H9 (cell line): Measurements from ENCODE around the gene F11R. TPM values are rescaled to one million over a fixed set of nuclear protein-coding genes. Genes with fewer than 3 reads are reported as not detected.
"Not testable (repeated sequence)": the region's sequence is repeated elsewhere in the genome, so short reads cannot be mapped to it uniquely, and the experiment has no call there.

Experiments
- DNase-seq: peaks from one replicate; pipeline ENCODE4 v3.0.0-alpha.2; 2017
- H2AFZ ChIP-seq: one replicate; pipeline ENCODE4 v1.6.1; 2013; ENCODE audit warnings: mild to moderate bottlenecking, low read length, control low read depth, moderate library complexity
- H2AK5ac ChIP-seq: 2 replicates; pipeline ENCODE4 v1.6.1; 2013; ENCODE audit warnings: low read length, control low read depth, mixed read lengths; ENCODE audit not compliant: insufficient read length
- H2BK120ac ChIP-seq: one replicate; pipeline ENCODE4 v1.6.1; 2013; ENCODE audit warnings: low read depth, mild to moderate bottlenecking, low read length, control low read depth, inconsistent platforms; ENCODE audit not compliant: poor library complexity, severe bottlenecking
- H2BK12ac ChIP-seq: 2 replicates; pipeline ENCODE4 v1.6.1; 2013; ENCODE audit warnings: low read length, control low read depth, mixed read lengths, low read depth; ENCODE audit not compliant: insufficient read length
- H2BK15ac ChIP-seq: 2 replicates; pipeline ENCODE4 v1.6.1; 2013; ENCODE audit warnings: low read depth, low read length, control low read depth
- H2BK20ac ChIP-seq: one replicate; pipeline ENCODE4 v1.6.1; 2013; ENCODE audit warnings: low read depth, mild to moderate bottlenecking, low read length, control low read depth, inconsistent platforms; ENCODE audit not compliant: poor library complexity, severe bottlenecking
- H2BK5ac ChIP-seq: 2 replicates; pipeline ENCODE4 v1.6.1; 2013; ENCODE audit warnings: low read length, control low read depth, mixed read lengths; ENCODE audit not compliant: insufficient read length
- H3K14ac ChIP-seq: 2 replicates; pipeline ENCODE4 v1.6.1; 2013; ENCODE audit warnings: low read length, control low read depth; ENCODE audit not compliant: insufficient read depth
- H3K18ac ChIP-seq: 2 replicates; pipeline ENCODE4 v1.6.1; 2013; ENCODE audit warnings: low read depth, mild to moderate bottlenecking, mixed read lengths, low read length, control low read depth; ENCODE audit not compliant: insufficient read length
- H3K23ac ChIP-seq: 2 replicates; pipeline ENCODE4 v1.6.1; 2013; ENCODE audit warnings: low read length, control low read depth, mixed read lengths, low read depth; ENCODE audit not compliant: insufficient read length
- H3K23me2 ChIP-seq: 2 replicates; pipeline ENCODE4 v1.6.1; 2013; ENCODE audit warnings: low read depth, mild to moderate bottlenecking, mixed read lengths, low read length, control low read depth; ENCODE audit not compliant: insufficient read length, poor library complexity, severe bottlenecking
- H3K27ac ChIP-seq: 2 replicates; pipeline ENCODE4 v1.5.1; 2013; ENCODE audit warnings: low read length, control low read depth, mixed read lengths, low read depth; ENCODE audit not compliant: insufficient read length
- H3K27me3 ChIP-seq: 2 replicates; pipeline ENCODE4 v1.6.1; 2013; ENCODE audit warnings: low read length, control low read depth, inconsistent platforms; ENCODE audit not compliant: insufficient read depth
- H3K4ac ChIP-seq: 2 replicates; pipeline ENCODE4 v1.6.1; 2013; ENCODE audit warnings: low read depth, mild to moderate bottlenecking, control low read depth, inconsistent platforms, low read length, moderate library complexity
- H3K4me1 ChIP-seq: 2 replicates; pipeline ENCODE4 v1.6.1; 2013; ENCODE audit warnings: low read length, control low read depth, inconsistent platforms; ENCODE audit not compliant: insufficient read depth
- H3K4me2 ChIP-seq: 2 replicates; pipeline ENCODE4 v1.6.1; 2013; ENCODE audit warnings: low read length, control low read depth, mixed read lengths; ENCODE audit not compliant: insufficient read length, insufficient read depth
- H3K56ac ChIP-seq: 2 replicates; pipeline ENCODE4 v1.6.1; 2013; ENCODE audit warnings: low read depth, mild to moderate bottlenecking, mixed read lengths, low read length, control low read depth; ENCODE audit not compliant: insufficient read length
- H3K79me1 ChIP-seq: 2 replicates; pipeline ENCODE4 v1.6.1; 2013; ENCODE audit warnings: low read depth, mild to moderate bottlenecking, moderate library complexity, low read length, control low read depth, inconsistent platforms; ENCODE audit not compliant: insufficient read depth, poor library complexity, severe bottlenecking
- H3K79me2 ChIP-seq: 2 replicates; pipeline ENCODE4 v1.6.1; 2013; ENCODE audit warnings: low read length, control low read depth, inconsistent platforms; ENCODE audit not compliant: insufficient read depth
- H3K9ac ChIP-seq: 2 replicates; pipeline ENCODE4 v1.6.1; 2013; ENCODE audit warnings: low read length, control low read depth, mixed read lengths; ENCODE audit not compliant: insufficient read length; ENCODE audit errors: extremely low read depth
- H3K9me3 ChIP-seq: one replicate; pipeline ENCODE4 v1.6.1; 2013; ENCODE audit warnings: low read depth, low read length, inconsistent platforms; ENCODE audit not compliant: control insufficient read depth
- H3T11ph ChIP-seq: one replicate; pipeline ENCODE4 v1.6.1; 2013; ENCODE audit warnings: mild to moderate bottlenecking, low read length, control low read depth, inconsistent platforms
- H4K20me1 ChIP-seq: one replicate; pipeline ENCODE4 v1.6.1; 2013; ENCODE audit not compliant: control insufficient read depth, insufficient read length, insufficient read depth
- H4K5ac ChIP-seq: 2 replicates; pipeline ENCODE4 v1.6.1; 2013; ENCODE audit warnings: low read depth, mild to moderate bottlenecking, mixed read lengths, low read length, control low read depth; ENCODE audit not compliant: insufficient read length
- H4K8ac ChIP-seq: replicated peaks from 2 replicates; pipeline ENCODE4 v1.6.1; 2013; ENCODE audit warnings: low read length, control low read depth, mixed read lengths, low read depth; ENCODE audit not compliant: insufficient read length
- H4K91ac ChIP-seq: 2 replicates; pipeline ENCODE4 v1.6.1; 2013; ENCODE audit warnings: low read depth, mild to moderate bottlenecking, moderate library complexity, mixed read lengths, low read length, control low read depth; ENCODE audit not compliant: insufficient read length
- H3K27ac Mint-ChIP-seq, 3 experiments: 2 replicates in 2 of 3; 3 replicates in 1 of 3; pipeline ENCODE4 v1.8.0; 2020 to 2021; ENCODE audit warnings: mixed read lengths in 3 of 3, mild to moderate bottlenecking in 1 of 3, moderate library complexity in 1 of 3
- H3K27me3 Mint-ChIP-seq: 2 replicates; pipeline ENCODE4 v1.8.0; 2021; ENCODE audit warnings: low read depth, mild to moderate bottlenecking, moderate library complexity, mixed read lengths
- H3K36me3 Mint-ChIP-seq, 3 experiments: 2 replicates in 2 of 3; 3 replicates in 1 of 3; pipeline ENCODE4 v1.8.0; 2020 to 2021; ENCODE audit warnings: low read depth in 3 of 3, mixed read lengths in 3 of 3; ENCODE audit not compliant: insufficient read depth in 1 of 3
- H3K4me1 Mint-ChIP-seq, 2 experiments: 2 replicates each; pipeline ENCODE4 v1.8.0; 2020; ENCODE audit warnings: mixed read lengths in 2 of 2
- H3K4me3 Mint-ChIP-seq, 2 experiments: 2 replicates in 1 of 2; 3 replicates in 1 of 2; pipeline ENCODE4 v1.8.0; 2020 to 2021; ENCODE audit warnings: mild to moderate bottlenecking in 2 of 2, mixed read lengths in 2 of 2, moderate library complexity in 1 of 2
- H3K9me3 Mint-ChIP-seq, 2 experiments: 2 replicates in 1 of 2; 3 replicates in 1 of 2; pipeline ENCODE4 v1.8.0; 2020; ENCODE audit warnings: mild to moderate bottlenecking in 2 of 2, mixed read lengths in 2 of 2, moderate library complexity in 1 of 2
- CTCF ChIP-seq: fragments of 200-600 bp; sonication (generic); conservative IDR thresholded peaks from 3 replicates; pipeline ENCODE4 v1.8.0; 2021; ENCODE audit warnings: antibody characterized with exemption, mild to moderate bottlenecking
- WGBS: extraction: QIAGEN DNeasy Blood & Tissue Kit; methylation state at CpG from one replicate; pipeline ENCODE4 v1.1.7; 2013; ENCODE audit warnings: missing lambda C conversion rate, low lambda C conversion rate, mixed read lengths; ENCODE audit not compliant: insufficient read length; ENCODE audit errors: extremely low coverage; 5-methylcytosine and 5-hydroxymethylcytosine counted together
- total RNA-seq: library from RNA; stranded (reverse); gene quantifications from 2 replicates; pipeline ENCODE4 v1.2.1, GENCODE V29; 2021

The F11R gene
- total RNA-seq, 1 experiment from 2014 or later = 174 TPM

DNA sequence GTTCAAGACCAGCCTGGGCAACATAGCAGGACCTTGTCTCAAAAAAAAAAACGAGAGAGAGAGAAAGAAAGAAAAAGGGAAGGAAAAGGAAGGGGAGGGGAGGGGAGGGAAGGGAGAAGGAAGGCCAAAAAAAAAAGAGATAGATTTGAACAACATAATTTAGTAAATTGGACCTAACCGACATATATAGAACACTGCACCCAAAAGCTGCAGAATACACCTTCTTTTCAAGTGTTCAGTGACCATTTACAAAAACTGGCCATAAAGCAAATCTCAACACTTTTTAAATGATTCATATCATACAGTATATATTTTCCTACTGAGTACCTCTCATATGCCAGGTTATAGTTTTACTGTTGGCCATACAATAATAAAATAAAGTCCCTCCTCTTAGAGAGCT is 10.9 kb upstream of the F11R start:
- Histone ChIP-seq H3K23me2 (no peaks in the 10 kb centered on the region), H4K20me1 (no peaks in the 10 kb centered on the region), H3K14ac (no peak overlapping the region), H3K4me1 (no peaks in the 10 kb centered on the region; the same call in 1 of the 2 replicates), H3K4ac (no peak overlapping the region), H2BK15ac (no peak overlapping the region), H2AK5ac (no peak overlapping the region), H2BK5ac (no peak overlapping the region), H4K91ac (no peak overlapping the region), H3K18ac (no peak overlapping the region), H3K9me3 (no peaks in the 10 kb centered on the region), H3T11ph (no peak overlapping the region), H3K79me1 (no peaks in the 10 kb centered on the region), H3K79me2 (no peaks in the 10 kb centered on the region), H3K23ac (no peak overlapping the region), H2BK120ac (no peak overlapping the region), H3K4me2 (no peak overlapping the region), H2BK12ac (no peak overlapping the region), H3K56ac (no peak overlapping the region), H3K27ac (no peak overlapping the region), H4K8ac (no peak overlapping the region), H3K27me3 (no peaks in the 10 kb centered on the region), H3K9ac (no peak overlapping the region), H2AFZ (no peak overlapping the region), H4K5ac (no peak overlapping the region), H2BK20ac (no peak overlapping the region)
- H3K9me3 Mint-ChIP-seq = peaks cover 14 to 15% of the 10 kb centered on the region in 2 experiments; a peak in 4 of 5 replicates
- H3K36me3 Mint-ChIP-seq = peaks cover 6 to 21% (median 15%) of the 10 kb centered on the region in 3 experiments; a peak in 6 of 7 replicates
- DNase-seq = no peak
- no peak overlapping the region for H3K4me3 Mint-ChIP-seq
- no peak overlapping the region; a peak in 1 of 7 replicates for H3K27ac Mint-ChIP-seq
- H3K4me1 Mint-ChIP-seq = peaks cover 8 to 18% of the 10 kb centered on the region in 2 experiments
- WGBS = no CpG with 5 or more reads among the region's 2 CpGs
- H3K27me3 Mint-ChIP-seq = no peaks in the 10 kb centered on the region
- no peak for TF ChIP-seq CTCF

GRCh38 chr1:161029466-161029865 is 8.5 kb upstream of the F11R start:
- H2BK120ac ChIP-seq, H4K91ac ChIP-seq, H4K5ac ChIP-seq, H3K4me1 ChIP-seq, H3K14ac ChIP-seq, H3K18ac ChIP-seq, H3K9ac ChIP-seq, H3K9me3 ChIP-seq, H3K23ac ChIP-seq, H3K56ac ChIP-seq, H2AFZ ChIP-seq, H3T11ph ChIP-seq, H3K27me3 ChIP-seq, H3K4me1 Mint-ChIP-seq, DNase-seq, H3K27ac ChIP-seq, H2AK5ac ChIP-seq, H3K79me1 ChIP-seq, H3K4me2 ChIP-seq, H4K20me1 ChIP-seq, H2BK15ac ChIP-seq, H2BK12ac ChIP-seq, H3K4ac ChIP-seq, H3K27ac Mint-ChIP-seq, H3K4me3 Mint-ChIP-seq, H4K8ac ChIP-seq, H3K27me3 Mint-ChIP-seq, H2BK5ac ChIP-seq, H2BK20ac ChIP-seq, H3K79me2 ChIP-seq, H3K23me2 ChIP-seq: not testable (repeated sequence)
- H3K9me3 Mint-ChIP-seq = peaks cover 14 to 15% of the 10 kb centered on the region in 2 experiments; a peak in 4 of 5 replicates
- no CpG with 5 or more reads among the region's 32 CpGs for WGBS
- H3K36me3 Mint-ChIP-seq = peaks cover 6 to 21% (median 15%) of the 10 kb centered on the region in 3 experiments; a peak in 6 of 7 replicates
